ENCODE results near the gene VMAC.

The VMAC gene

GRCh38 chr19:5948752-5949564 lies 44.3 kb downstream of the VMAC start:
- no peak for FAIRE-seq

GRCh38 chr19:5949792-5950305 lies 45.2 kb downstream of the VMAC start:
- DNase-seq (ENCODE audit: extremely low spot score, insufficient read length, low read depth) (no peak), FAIRE-seq (no peak)

More at GRCh38 chr19:5948752-5949564, 44.3 kb downstream of the VMAC start:
- no peak for DNase-seq (ENCODE audit: extremely low spot score, insufficient read length, low read depth)

GRCh38 chr19:5950741-5951140 lies 46.1 kb downstream of the VMAC start:
- FAIRE-seq (no peak), DNase-seq (ENCODE audit: extremely low spot score, insufficient read length, low read depth) (no peak)

GRCh38 chr19:5951338-5951861 lies 46.7 kb downstream of the VMAC start:
- FAIRE-seq (peak; percentile 29), DNase-seq (ENCODE audit: extremely low spot score, insufficient read length, low read depth) (no peak)

- DNase-seq (ENCODE audit: extremely low spot score, insufficient read length, low read depth) (no peak), FAIRE-seq (no peak)
Observed at GRCh38 chr19:5952193-5953029, 47.7 kb downstream of the VMAC start.

GRCh38 chr19:5953030-5953589 lies 48.4 kb downstream of the VMAC start:
- DNase-seq (ENCODE audit: extremely low spot score, insufficient read length, low read depth) (no peak), FAIRE-seq (peak; percentile 53)

GRCh38 chr19:5953680-5954213 lies 49.1 kb downstream of the VMAC start:
- FAIRE-seq (no peak), DNase-seq (ENCODE audit: extremely low spot score, insufficient read length, low read depth) (no peak)

- no peak for DNase-seq (ENCODE audit: extremely low spot score, insufficient read length, low read depth)
Observed at GRCh38 chr19:5954293-5954692, 49.6 kb downstream of the VMAC start.

GRCh38 chr19:5955636-5955935 lies 50.9 kb downstream of the VMAC start:
- peak; percentile 21 for FAIRE-seq

More at GRCh38 chr19:5954293-5954692, 49.6 kb downstream of the VMAC start:
- FAIRE-seq = no peak

GRCh38 chr19:5956323-5956722 lies 51.7 kb downstream of the VMAC start:
- DNase-seq (ENCODE audit: extremely low spot score, insufficient read length, low read depth) (no peak), FAIRE-seq (no peak)

More at GRCh38 chr19:5955636-5955935, 50.9 kb downstream of the VMAC start:
- no peak for DNase-seq (ENCODE audit: extremely low spot score, insufficient read length, low read depth)

- DNase-seq (ENCODE audit: extremely low spot score, insufficient read length, low read depth) = no peak
- no peak for FAIRE-seq
Observed at GRCh38 chr19:5956728-5957127, 52.1 kb downstream of the VMAC start.

- no peak for DNase-seq (ENCODE audit: extremely low spot score, insufficient read length, low read depth)
- no peak for FAIRE-seq
Observed at GRCh38 chr19:5957170-5957569, 52.5 kb downstream of the VMAC start.

- no peak for FAIRE-seq
- DNase-seq (ENCODE audit: extremely low spot score, insufficient read length, low read depth) = no peak
Observed at GRCh38 chr19:5958074-5958850, 53.6 kb downstream of the VMAC start.

GRCh38 chr19:5958851-5959122 lies 54.1 kb downstream of the VMAC start:
- DNase-seq (ENCODE audit: extremely low spot score, insufficient read length, low read depth) (no peak), FAIRE-seq (no peak)

GRCh38 chr19:5959260-5960004 lies 54.8 kb downstream of the VMAC start:
- no peak for DNase-seq (ENCODE audit: extremely low spot score, insufficient read length, low read depth)
- no peak for FAIRE-seq

Data from GM18507 (cell line).